Measurements from ENCODE around the gene MYRFL. TPM values are rescaled to one million over a fixed set of nuclear protein-coding genes. Genes with fewer than 3 reads are reported as not detected.

Gene MYRFL
- total RNA-seq, result not detected in 2 replicates

GRCh38 chr12:69824966-69825560 lies at the start of gene MYRFL:
MYRFL (plus strand) TSS chr12:69825227; CDS start chr12:69825518, 291 bp downstream.

Other genes starting within 250 kb of the MYRFL start
- 208 and 258 TPM in 2 replicates for gene CCT2, start 239.8 kb upstream of the MYRFL start, total RNA-seq
- not detected in 2 replicates for gene LRRC10, start 214.3 kb upstream of the MYRFL start, total RNA-seq
- not detected in 2 replicates for gene BEST3, start 125.9 kb upstream of the MYRFL start, total RNA-seq
- gene RAB3IP, start 86.4 kb upstream of the MYRFL start, total RNA-seq, result 2.6 and 2.8 TPM in 2 replicates